HEK293 (cell line): ENCODE results near the gene C22orf15.

Experiments used
- CTCF ChIA-PET: fragments of 350-600 bp; formaldehyde crosslinking; extraction: SDS; loops from one replicate; lab custom pipeline; 2021; ENCODE audit warnings: antibody characterized with exemption; lab: Yijun Ruan, JAX
- POLR2A ChIA-PET: fragments of 300-600 bp; formaldehyde crosslinking; extraction: SDS; loops from one replicate; lab custom pipeline; 2020; ENCODE audit warnings: antibody characterized with exemption, inconsistent platforms; lab: Yijun Ruan, JAX
- H3K27ac ChIP-seq: fragments of 200-500 bp; sonication (Bioruptor generic); 2 replicates; pipeline ENCODE4 v1.5.1; 2014; ENCODE audit warnings: low read depth, low read length, control low read depth, inconsistent platforms; ENCODE audit errors: extremely low read depth
- H3K36me3 ChIP-seq, 2 experiments: fragments of 200-500 bp in 1 of 2; sonication (Bioruptor generic) in 1 of 2; 1 replicate in 1 of 2; 2 replicates in 1 of 2; pipeline ENCODE4 v1.5.1; 2014 to 2017; ENCODE audit warnings: inconsistent platforms in 2 of 2, low read length in 2 of 2; ENCODE audit not compliant: control insufficient read depth in 2 of 2, insufficient read depth in 1 of 2
- H3K4me1 ChIP-seq: fragments of 200-500 bp; sonication (Bioruptor generic); 2 replicates; pipeline ENCODE4 v1.5.1; 2014; ENCODE audit warnings: mild to moderate bottlenecking, low read length, inconsistent platforms; ENCODE audit not compliant: control insufficient read depth, insufficient read depth
- H3K4me3 ChIP-seq: 2 replicates; pipeline ENCODE4 v1.5.1; 2011; ENCODE audit warnings: low read depth, mild to moderate bottlenecking, control low read depth, low read length, moderate library complexity
- H3K9me3 ChIP-seq: fragments of 200-500 bp; sonication (Bioruptor generic); 2 replicates; pipeline ENCODE4 v1.5.1; 2014; ENCODE audit warnings: low read depth, low read length, inconsistent platforms; ENCODE audit not compliant: control insufficient read depth, insufficient read depth
- IKZF3 ChIP-seq: fragments of 450-650 bp; IDR thresholded peaks from 2 replicates; pipeline ENCODE4 v1.5.0; 2018; ENCODE audit warnings: missing biosample characterization, mild to moderate bottlenecking, missing genetic modification characterization, moderate library complexity
- KLF7 ChIP-seq: fragments of 450-650 bp; formaldehyde crosslinking; IDR thresholded peaks from 2 replicates; pipeline ENCODE4 v1.5.1; 2016; ENCODE audit warnings: missing biosample characterization, missing genetic modification characterization, borderline replicate concordance
- MZF1 ChIP-seq: fragments of 450-650 bp; formaldehyde crosslinking; IDR thresholded peaks from 2 replicates; pipeline ENCODE4 v1.5.1; 2017; ENCODE audit warnings: missing biosample characterization, missing genetic modification characterization, borderline replicate concordance
- REPIN1 ChIP-seq: fragments of 450-650 bp; formaldehyde crosslinking; IDR thresholded peaks from 2 replicates; pipeline ENCODE4 v1.5.1; 2017; ENCODE audit warnings: missing biosample characterization, missing genetic modification characterization, low read depth
- SP7 ChIP-seq: fragments of 450-650 bp; formaldehyde crosslinking; IDR thresholded peaks from 2 replicates; pipeline ENCODE4 v1.5.1; 2016; ENCODE audit warnings: missing biosample characterization, missing genetic modification characterization
- TCF7L2 ChIP-seq: IDR thresholded peaks from 2 replicates; pipeline ENCODE4 v1.6.1; 2011; ENCODE audit warnings: low read depth, mild to moderate bottlenecking, inconsistent platforms, low read length, moderate library complexity, borderline replicate concordance
- ZBTB17 ChIP-seq: fragments of 450-650 bp; formaldehyde crosslinking; IDR thresholded peaks from 2 replicates; pipeline ENCODE4 v1.5.1; 2016; ENCODE audit warnings: missing biosample characterization, missing genetic modification characterization
- ZIC2 ChIP-seq: fragments of 450-650 bp; formaldehyde crosslinking; IDR thresholded peaks from 2 replicates; pipeline ENCODE4 v1.5.1; 2016; ENCODE audit warnings: missing biosample characterization, missing genetic modification characterization
- ZNF274 ChIP-seq, 2 experiments: fragments of 200-500 bp in 1 of 2; fragments of 450-650 bp in 1 of 2; sonication (Bioruptor generic) in 1 of 2; formaldehyde crosslinking in 1 of 2; IDR thresholded peaks; 2 replicates each; pipeline versions ENCODE4 v1.5.1 to v1.6.1; 2014 to 2016; ENCODE audit warnings: borderline replicate concordance in 1 of 2, inconsistent platforms in 1 of 2, low read length in 1 of 2, missing biosample characterization in 1 of 2, missing genetic modification characterization in 1 of 2
- ZNF366 ChIP-seq: fragments of 450-650 bp; formaldehyde crosslinking; conservative IDR thresholded peaks from 2 replicates; pipeline ENCODE4 v1.5.1; 2016; ENCODE audit warnings: missing biosample characterization, missing genetic modification characterization
- ZNF37A ChIP-seq: fragments of 450-650 bp; IDR thresholded peaks from 2 replicates; pipeline ENCODE4 v1.5.1; 2018; ENCODE audit warnings: missing biosample characterization, missing genetic modification characterization
- ZNF394 ChIP-seq: fragments of 450-650 bp; formaldehyde crosslinking; IDR thresholded peaks from 2 replicates; pipeline ENCODE4 v1.5.1; 2016; ENCODE audit warnings: missing biosample characterization, missing genetic modification characterization, mild to moderate bottlenecking, moderate library complexity, borderline replicate concordance
- ZNF433 ChIP-seq: fragments of 450-650 bp; formaldehyde crosslinking; IDR thresholded peaks from 2 replicates; pipeline ENCODE4 v1.5.1; 2016; ENCODE audit warnings: missing biosample characterization, missing genetic modification characterization, low read depth
- ZNF549 ChIP-seq: fragments of 450-650 bp; IDR thresholded peaks from 2 replicates; pipeline ENCODE4 v1.5.1; 2018; ENCODE audit warnings: missing biosample characterization, missing genetic modification characterization, mild to moderate bottlenecking, inconsistent platforms, moderate library complexity
- ZNF555 ChIP-seq: fragments of 450-650 bp; formaldehyde crosslinking; conservative IDR thresholded peaks from 2 replicates; pipeline ENCODE4 v1.5.1; 2017; ENCODE audit warnings: missing biosample characterization, mild to moderate bottlenecking, missing genetic modification characterization, inconsistent platforms
- ZNF571 ChIP-seq: fragments of 450-650 bp; formaldehyde crosslinking; IDR thresholded peaks from 2 replicates; pipeline ENCODE4 v1.5.0; 2017; ENCODE audit warnings: missing biosample characterization, missing genetic modification characterization
- ZNF596 ChIP-seq: fragments of 450-650 bp; IDR thresholded peaks from 2 replicates; pipeline ENCODE4 v1.5.0; 2018; ENCODE audit warnings: missing biosample characterization, mild to moderate bottlenecking, missing genetic modification characterization, moderate library complexity
- ZNF629 ChIP-seq: fragments of 450-650 bp; formaldehyde crosslinking; IDR thresholded peaks from 2 replicates; pipeline ENCODE4 v1.5.1; 2017; ENCODE audit warnings: missing biosample characterization, missing genetic modification characterization
- ZNF768 ChIP-seq: fragments of 450-650 bp; formaldehyde crosslinking; IDR thresholded peaks from 2 replicates; pipeline ENCODE4 v1.5.1; 2018; ENCODE audit warnings: missing biosample characterization, mild to moderate bottlenecking, missing genetic modification characterization
- ZNF777 ChIP-seq: fragments of 450-650 bp; formaldehyde crosslinking; IDR thresholded peaks from 2 replicates; pipeline ENCODE4 v1.5.1; 2017; ENCODE audit warnings: missing biosample characterization, missing genetic modification characterization, borderline replicate concordance
- ZNF791 ChIP-seq: fragments of 450-650 bp; formaldehyde crosslinking; IDR thresholded peaks from 2 replicates; pipeline ENCODE4 v1.5.1; 2016; ENCODE audit warnings: missing biosample characterization, missing genetic modification characterization
- ZSCAN23 ChIP-seq: fragments of 450-650 bp; formaldehyde crosslinking; IDR thresholded peaks from 2 replicates; pipeline ENCODE4 v1.5.1; 2016; ENCODE audit warnings: missing biosample characterization, missing genetic modification characterization
- ZXDB ChIP-seq: fragments of 450-650 bp; formaldehyde crosslinking; IDR thresholded peaks from 2 replicates; pipeline ENCODE4 v1.5.1; 2016; ENCODE audit warnings: missing biosample characterization, missing genetic modification characterization
- TF ChIP-seq, protein P1 (sequence below): fragments of 450-650 bp; formaldehyde crosslinking; IDR thresholded peaks from 2 replicates; pipeline ENCODE4 v1.5.1; 2016; ENCODE audit warnings: missing biosample characterization, missing genetic modification characterization

C22orf15 gene

DNA sequence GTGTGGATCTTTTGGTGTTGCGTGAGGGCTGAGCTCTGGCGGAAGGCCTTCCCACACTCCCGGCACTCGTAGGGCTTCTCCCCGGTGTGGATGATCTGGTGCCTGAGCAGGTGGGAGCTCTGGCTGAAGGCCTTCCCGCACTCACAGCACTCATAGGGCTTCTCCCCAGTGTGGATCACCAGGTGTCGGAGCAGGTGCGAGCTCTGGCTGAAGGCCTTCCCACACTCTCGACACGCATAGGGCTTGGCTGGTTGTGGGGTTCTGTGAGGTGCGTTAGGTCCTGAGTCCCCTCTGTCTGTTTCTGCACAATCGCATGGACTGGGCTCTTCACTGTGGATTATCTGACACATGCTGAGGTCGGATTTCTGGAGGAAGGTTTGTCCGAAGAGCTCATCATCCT lies 18.3 kb upstream of the C22orf15 start:
- no peak for TF ChIP-seq ZSCAN23 (tag by site-specific recombination)
- TF ChIP-seq ZNF571 (tag by site-specific recombination), result no peak
- TF ChIP-seq ZNF366 (tag by site-specific recombination), result no peak
- TF ChIP-seq REPIN1, result no peak
- no peak for TF ChIP-seq SP7 (tag by site-specific recombination)
- no peak for TF ChIP-seq ZNF555 (tag by site-specific recombination)
- no peak for TF ChIP-seq KLF7
- TF ChIP-seq, protein P1, sequence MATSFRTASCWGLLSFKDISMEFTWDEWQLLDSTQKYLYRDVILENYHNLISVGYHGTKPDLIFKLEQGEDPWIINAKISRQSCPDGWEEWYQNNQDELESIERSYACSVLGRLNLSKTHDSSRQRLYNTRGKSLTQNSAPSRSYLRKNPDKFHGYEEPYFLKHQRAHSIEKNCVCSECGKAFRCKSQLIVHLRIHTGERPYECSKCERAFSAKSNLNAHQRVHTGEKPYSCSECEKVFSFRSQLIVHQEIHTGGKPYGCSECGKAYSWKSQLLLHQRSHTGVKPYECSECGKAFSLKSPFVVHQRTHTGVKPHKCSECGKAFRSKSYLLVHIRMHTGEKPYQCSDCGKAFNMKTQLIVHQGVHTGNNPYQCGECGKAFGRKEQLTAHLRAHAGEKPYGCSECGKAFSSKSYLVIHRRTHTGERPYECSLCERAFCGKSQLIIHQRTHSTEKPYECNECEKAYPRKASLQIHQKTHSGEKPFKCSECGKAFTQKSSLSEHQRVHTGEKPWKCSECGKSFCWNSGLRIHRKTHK (tag by site-specific recombination), result no peak
- no peak for TF ChIP-seq ZNF549 (tag by site-specific recombination)
- Histone ChIP-seq H3K36me3 (peaks cover 13 to 48% of the 10 kb centered on the region in 2 experiments), H3K4me1 (no peaks in the 10 kb centered on the region), H3K27ac (no peak overlapping the region), H3K4me3 (no peak overlapping the region), H3K9me3 (no peaks in the 10 kb centered on the region)
- ChIA-PET CTCF (interaction anchor here (0.7 kb wide), 1 partner anchor 538 kb away, joined by 3 read pairs; no protein-coding TSS in a partner anchor), POLR2A (interaction anchor here (2.0 kb wide), 1 partner anchor 28 kb away, joined by 7 read pairs; no protein-coding TSS in a partner anchor)

DNA sequence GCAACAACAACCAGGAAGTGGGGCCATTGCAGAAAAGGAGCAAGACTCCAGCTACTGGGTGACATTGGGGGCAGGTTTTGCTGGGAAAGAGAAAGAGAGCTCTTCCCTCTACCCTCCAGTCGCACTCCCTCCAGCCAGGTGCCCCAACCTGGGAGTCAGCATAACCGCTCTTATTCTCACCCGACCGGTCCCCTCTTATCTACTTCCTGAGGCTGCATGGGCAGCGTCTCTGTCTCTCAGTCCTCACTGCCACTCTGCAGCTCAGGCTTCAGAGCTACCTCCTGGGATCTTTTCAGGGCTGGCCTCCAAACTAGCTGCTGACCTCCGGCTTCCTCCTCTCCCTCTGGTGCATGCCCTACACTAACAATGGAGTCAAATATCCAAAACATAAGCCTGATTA lies 17.0 kb upstream of the C22orf15 start:
- no peak for TF ChIP-seq ZIC2
- no peak for TF ChIP-seq ZNF394 (tag by site-specific recombination)
- no peak for TF ChIP-seq MZF1 (tag by site-specific recombination)
- no peak for TF ChIP-seq ZNF274 (IDR thresholded peaks at IDR 0.05; ENCODE audit: low read length)
- TF ChIP-seq ZNF274 (tag by site-specific recombination; IDR thresholded peaks at IDR 0.05; ENCODE audit: borderline replicate concordance), result no peak
- no peak for TF ChIP-seq ZNF596
- no peak for TF ChIP-seq IKZF3
- no peak for TF ChIP-seq ZBTB17 (tag by site-specific recombination)
- TF ChIP-seq ZNF777 (tag by site-specific recombination), result no peak
- TF ChIP-seq ZNF791 (tag by site-specific recombination), result no peak
- no peak for TF ChIP-seq ZNF629 (tag by site-specific recombination)
- no peak for TF ChIP-seq ZXDB (tag by site-specific recombination)
- TF ChIP-seq ZNF768, result no peak
- no peak for TF ChIP-seq TCF7L2
- no peak for TF ChIP-seq ZNF433 (tag by site-specific recombination)
- TF ChIP-seq ZNF37A (tag by site-specific recombination), result no peak
- Histone ChIP-seq H3K27ac (no peak overlapping the region), H3K4me3 (no peak overlapping the region), H3K36me3 (peaks cover 13 to 48% of the 10 kb centered on the region in 2 experiments), H3K4me1 (0 out of 2 replicates have a peak, but pooled peaks cover 6% of the 10 kb centered on the region), H3K9me3 (no peaks in the 10 kb centered on the region)
- ChIA-PET POLR2A (interaction anchor here (2.0 kb wide), 1 partner anchor 29 kb away, joined by 7 read pairs; no protein-coding TSS in a partner anchor), CTCF (interaction anchor here (0.6 kb wide), 1 partner anchor 412 kb away, joined by 3 read pairs; no protein-coding TSS in a partner anchor)
